Activated CD4-positive, alpha-beta memory T cell treated with anti-CD3 and anti-CD28 coated beads for 36 hours (primary cell): ENCODE results near the gene WRAP53. TPM values are rescaled to one million over a fixed set of nuclear protein-coding genes. Genes with fewer than 3 reads are reported as not detected.
A peak's percentile ranks its signal among the peaks of the same experiment; 100 is the strongest.
"Not testable (repeated sequence)": the region's sequence is repeated elsewhere in the genome, so short reads cannot be mapped to it uniquely, and the experiment has no call there.

Source experiments
- CTCF ChIA-PET: fragments of 350-600 bp; sonication (Branson Sonifier 250); formaldehyde crosslinking; loops from one replicate; lab custom pipeline; 2021; ENCODE audit warnings: antibody characterized with exemption, inconsistent platforms; lab: Charles Lee
- POLR2A ChIA-PET: fragments of 350-600 bp; sonication (Branson Sonifier 250); formaldehyde crosslinking; loops from one replicate; lab custom pipeline; 2021; ENCODE audit warnings: antibody characterized with exemption; lab: Charles Lee
- DNase-seq: peaks from one replicate; pipeline ENCODE4 v3.0.0-alpha.2; 2020
- H3K27ac Mint-ChIP-seq: one replicate; pipeline ENCODE4 v1.8.0; 2021; ENCODE audit warnings: mixed read lengths
- H3K27me3 Mint-ChIP-seq: one replicate; pipeline ENCODE4 v1.8.0; 2021; ENCODE audit warnings: mixed read lengths
- H3K36me3 Mint-ChIP-seq: one replicate; pipeline ENCODE4 v1.8.0; 2021; ENCODE audit warnings: mixed read lengths
- H3K4me1 Mint-ChIP-seq: one replicate; pipeline ENCODE4 v1.8.0; 2021; ENCODE audit warnings: low read depth, mixed read lengths
- H3K4me3 Mint-ChIP-seq: one replicate; pipeline ENCODE4 v1.8.0; 2021; ENCODE audit warnings: mild to moderate bottlenecking, mixed read lengths
- H3K9me3 Mint-ChIP-seq: one replicate; pipeline ENCODE4 v1.8.0; 2021; ENCODE audit warnings: mixed read lengths
- intact Hi-C: fragments of 100-400 bp; cut with micrococcal nuclease; formaldehyde crosslinking; loops from one replicate; pipeline ENCODE4 v1.15.1; 2023
- total RNA-seq, 2 experiments: library from RNA; stranded (reverse); gene quantifications; one replicate each; pipeline ENCODE4 v1.2.3, GENCODE V29; 2021

Gene WRAP53
- 10 to 100 TPM; 20.2 to 23.3 TPM for total RNA-seq

DNA sequence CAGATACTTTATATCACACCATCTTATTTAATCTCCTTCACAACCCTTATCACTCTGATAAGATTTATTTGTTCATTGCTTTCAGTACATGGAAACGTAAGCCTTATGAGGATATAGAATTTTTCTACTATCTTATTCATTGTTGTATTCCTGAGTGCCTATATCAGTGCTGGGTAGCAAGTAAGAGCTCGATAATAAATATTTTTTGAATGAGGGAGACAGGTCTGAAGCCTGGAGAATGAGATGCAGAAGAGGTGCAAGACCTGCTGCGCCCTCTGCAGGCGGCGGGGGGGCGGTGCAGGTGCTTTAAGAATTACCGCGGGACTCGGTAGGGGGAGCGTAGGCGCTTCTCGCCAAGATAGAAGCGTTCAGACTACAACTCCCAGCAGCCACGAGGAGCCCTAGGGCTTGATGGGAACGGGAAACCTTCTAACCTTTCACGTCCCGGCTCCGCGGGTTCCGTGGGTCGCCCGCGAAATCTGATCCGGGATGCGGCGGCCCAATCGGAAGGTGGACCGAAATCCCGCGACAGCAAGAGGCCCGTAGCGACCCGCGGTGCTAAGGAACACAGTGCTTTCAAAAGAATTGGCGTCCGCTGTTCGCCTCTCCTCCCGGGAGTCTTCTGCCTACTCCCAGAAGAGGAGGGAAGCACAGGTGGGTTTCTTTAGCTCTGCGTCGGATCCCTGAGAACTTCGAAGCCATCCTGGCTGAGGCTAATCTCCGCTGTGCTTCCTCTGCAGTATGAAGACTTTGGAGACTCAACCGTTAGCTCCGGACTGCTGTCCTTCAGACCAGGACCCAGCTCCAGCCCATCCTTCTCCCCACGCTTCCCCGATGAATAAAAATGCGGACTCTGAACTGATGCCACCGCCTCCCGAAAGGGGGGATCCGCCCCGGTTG, at the start of gene WRAP53:
WRAP53 (plus strand) TSS at position 570 of the 900 bp plus-strand sequence; CDS start at position 742, 172 bp downstream.
- Mint-ChIP-seq H3K4me1 (peaks cover 31% of the 10 kb centered on the region), H3K4me3 (peak within 1 kb of the TSS; percentile 100), H3K36me3 (peaks cover 35% of the 10 kb centered on the region), H3K27me3 (no peaks in the 10 kb centered on the region), H3K9me3 (no peaks in the 10 kb centered on the region), H3K27ac (peak within 1 kb of the TSS; percentile 100)
- ChIA-PET POLR2A (interaction anchor here (0.5 to 5.3 kb wide), 32 partner anchors 20 to 689 kb away, joined by 3 to 56 read pairs (median 5); partner anchors contain the start of genes ATP1B2, CD68, CTDNEP1 and FXR2), CTCF (interaction anchor here (0.6 to 5.8 kb wide), 41 partner anchors 15 to 642 kb away, joined by 3 to 61 read pairs (median 5); partner anchors contain the start of genes ATP1B2, CNTROB, FXR2 and MPDU1)
- DNase-seq, result peak; percentile 98
- intact Hi-C loops, result loop anchor here (1.0 to 10.0 kb wide), 10 partner anchors 56 to 747 kb away; partner anchors contain the start of genes CTDNEP1, EIF5A, ELP5 and KDM6B

DNA sequence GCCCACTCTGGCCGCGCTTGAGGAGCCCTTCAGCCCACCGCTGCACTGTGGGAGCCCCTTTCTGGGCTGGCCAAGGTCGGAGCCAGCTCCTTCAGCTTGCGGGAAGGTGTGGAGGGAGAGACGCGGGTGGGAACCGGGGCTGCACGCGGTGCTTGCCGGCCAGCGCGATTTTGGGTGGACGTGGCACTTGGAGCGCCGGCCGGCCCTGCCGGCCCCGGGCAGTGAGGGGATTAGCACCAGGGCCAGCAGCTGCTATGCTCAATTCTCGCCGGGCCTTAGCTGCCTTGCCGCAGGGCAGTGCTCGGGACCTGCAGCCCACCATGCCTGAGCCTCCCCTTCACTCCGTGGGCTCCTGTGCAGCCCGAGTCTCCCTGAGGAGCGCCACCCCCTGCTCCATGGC, 47.5 kb upstream of the WRAP53 start:
- ChIA-PET POLR2A (no interaction called here), CTCF (interaction anchor here (1.1 kb wide), 1 partner anchor 11 kb away, joined by 3 read pairs; the partner anchor contains the start of gene SHBG)
- no peak for DNase-seq
- intact Hi-C loops, result no loop called here
- H3K4me3 Mint-ChIP-seq, result no peak overlapping the region
- H3K27ac Mint-ChIP-seq, result no peak overlapping the region
- peaks cover 8% of the 10 kb centered on the region for H3K4me1 Mint-ChIP-seq
- H3K36me3 Mint-ChIP-seq, result no peaks in the 10 kb centered on the region
- no peaks in the 10 kb centered on the region for H3K9me3 Mint-ChIP-seq
- H3K27me3 Mint-ChIP-seq, result no peaks in the 10 kb centered on the region

DNA sequence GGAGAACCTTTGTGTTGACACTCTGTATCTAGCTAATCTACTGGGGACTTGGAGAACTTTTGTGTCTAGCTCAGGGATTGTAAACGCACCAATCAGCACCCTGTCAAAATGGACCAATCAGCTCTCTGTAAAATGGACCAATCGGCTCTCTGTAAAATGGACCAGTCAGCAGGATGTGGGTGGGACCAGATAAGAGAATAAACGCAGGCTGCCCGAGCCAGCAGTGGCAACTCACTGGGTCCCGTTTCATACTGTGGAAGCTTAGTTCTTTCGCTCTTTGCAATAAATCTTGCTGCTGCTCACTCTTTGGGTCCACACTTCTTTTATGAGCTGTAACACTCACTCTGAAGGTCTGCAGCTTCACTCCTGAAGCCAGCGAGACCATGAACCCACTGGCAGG, 46.6 kb upstream of the WRAP53 start:
- POLR2A ChIA-PET, intact Hi-C loops, H3K27ac Mint-ChIP-seq, H3K9me3 Mint-ChIP-seq, H3K27me3 Mint-ChIP-seq, H3K36me3 Mint-ChIP-seq, H3K4me1 Mint-ChIP-seq: not testable (repeated sequence)
- CTCF ChIA-PET, result interaction anchor here (1.1 to 1.2 kb wide), 2 partner anchors 12 to 14 kb away, joined by 3 to 4 read pairs; partner anchors contain the start of genes SAT2 and SHBG
- DNase-seq, result peak; percentile 41
- H3K4me3 Mint-ChIP-seq, result peak overlapping the region; percentile 62

DNA sequence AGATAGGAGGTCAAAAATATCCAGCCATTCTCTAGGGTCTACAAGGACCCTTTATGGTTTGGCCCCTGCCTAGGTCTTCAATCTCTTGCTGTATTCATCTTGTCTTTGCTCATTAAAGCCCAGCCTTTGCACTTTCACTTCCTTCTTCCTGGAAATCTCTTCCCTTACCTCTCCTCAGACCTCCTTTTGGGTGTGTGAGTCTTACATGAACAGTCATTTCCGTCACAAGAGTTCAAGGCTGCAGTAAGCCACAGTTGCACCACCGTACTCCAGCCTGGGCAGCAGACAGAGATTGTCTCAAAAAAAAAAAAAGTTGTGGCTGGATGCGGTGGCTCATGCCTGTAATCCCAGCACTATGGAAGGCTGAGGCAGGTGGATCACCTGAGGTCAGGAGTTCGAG, 43.5 kb upstream of the WRAP53 start:
- Mint-ChIP-seq H3K9me3 (no peaks in the 10 kb centered on the region), H3K27me3 (peaks cover 8% of the 10 kb centered on the region), H3K36me3 (no peaks in the 10 kb centered on the region), H3K4me3 (no peak overlapping the region), H3K27ac (no peak overlapping the region), H3K4me1 (peaks cover 9% of the 10 kb centered on the region)
- intact Hi-C loops, result no loop called here
- ChIA-PET CTCF (no interaction called here), POLR2A (no interaction called here)
- DNase-seq, result peak; percentile 19

DNA sequence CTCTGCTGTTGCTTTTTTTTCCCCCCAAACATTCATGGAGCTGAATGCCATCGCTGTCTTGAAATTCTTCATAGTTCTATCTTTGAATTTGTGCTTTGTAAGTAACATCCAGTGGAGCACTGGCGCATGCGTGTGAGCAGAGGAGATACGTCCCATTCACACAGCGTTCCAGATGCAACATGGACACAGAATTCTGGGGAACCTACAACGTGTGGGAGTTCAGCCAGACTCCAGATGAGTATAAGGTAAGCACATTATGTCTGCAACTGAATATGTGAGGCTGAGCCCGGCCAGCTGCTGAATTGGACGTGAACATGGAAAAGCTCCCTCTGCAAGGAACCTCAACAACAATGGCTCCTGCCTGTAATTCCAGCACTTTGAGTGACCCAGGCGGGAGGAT, 41.8 kb upstream of the WRAP53 start:
- POLR2A ChIA-PET, result no interaction called here
- Mint-ChIP-seq H3K36me3 (no peaks in the 10 kb centered on the region), H3K27ac (no peak overlapping the region), H3K9me3 (no peaks in the 10 kb centered on the region), H3K27me3 (peaks cover 21% of the 10 kb centered on the region), H3K4me3 (no peak overlapping the region), H3K4me1 (peaks cover 22% of the 10 kb centered on the region)
- intact Hi-C loops, result no loop called here
- CTCF ChIA-PET, result interaction anchor here (0.6 to 1.2 kb wide), 2 partner anchors 31 to 41 kb away, joined by 3 to 5 read pairs; partner anchors contain the start of gene TP53
- DNase-seq, result no peak

DNA sequence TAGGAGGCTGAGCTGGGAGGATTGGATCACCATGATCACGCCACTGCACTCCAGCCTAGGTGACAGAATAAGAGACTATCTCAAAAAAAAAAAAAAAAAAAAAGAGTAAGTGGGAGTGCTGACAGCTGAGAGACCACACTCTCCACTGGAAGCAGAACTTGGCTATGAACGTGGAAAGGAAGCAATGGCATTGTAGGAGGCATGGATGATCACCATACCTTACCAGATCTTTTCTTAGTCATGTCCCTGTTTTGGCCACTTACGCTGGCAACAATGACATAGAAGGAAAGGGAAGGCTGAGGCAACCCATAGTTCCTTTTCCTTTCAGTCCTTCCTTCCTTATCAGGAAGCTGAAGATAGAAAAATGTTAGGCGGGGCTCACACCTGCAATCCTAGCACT, 41.3 kb upstream of the WRAP53 start:
- ChIA-PET CTCF (interaction anchor here (1.2 kb wide), 1 partner anchor 40 kb away, joined by 5 read pairs; the partner anchor contains the start of gene TP53), POLR2A (no interaction called here)
- Mint-ChIP-seq H3K4me3 (no peak overlapping the region), H3K27ac (no peak overlapping the region), H3K4me1 (peaks cover 22% of the 10 kb centered on the region), H3K27me3 (peaks cover 23% of the 10 kb centered on the region), H3K9me3 (no peaks in the 10 kb centered on the region), H3K36me3 (no peaks in the 10 kb centered on the region)
- intact Hi-C loops, result no loop called here
- no peak for DNase-seq

DNA sequence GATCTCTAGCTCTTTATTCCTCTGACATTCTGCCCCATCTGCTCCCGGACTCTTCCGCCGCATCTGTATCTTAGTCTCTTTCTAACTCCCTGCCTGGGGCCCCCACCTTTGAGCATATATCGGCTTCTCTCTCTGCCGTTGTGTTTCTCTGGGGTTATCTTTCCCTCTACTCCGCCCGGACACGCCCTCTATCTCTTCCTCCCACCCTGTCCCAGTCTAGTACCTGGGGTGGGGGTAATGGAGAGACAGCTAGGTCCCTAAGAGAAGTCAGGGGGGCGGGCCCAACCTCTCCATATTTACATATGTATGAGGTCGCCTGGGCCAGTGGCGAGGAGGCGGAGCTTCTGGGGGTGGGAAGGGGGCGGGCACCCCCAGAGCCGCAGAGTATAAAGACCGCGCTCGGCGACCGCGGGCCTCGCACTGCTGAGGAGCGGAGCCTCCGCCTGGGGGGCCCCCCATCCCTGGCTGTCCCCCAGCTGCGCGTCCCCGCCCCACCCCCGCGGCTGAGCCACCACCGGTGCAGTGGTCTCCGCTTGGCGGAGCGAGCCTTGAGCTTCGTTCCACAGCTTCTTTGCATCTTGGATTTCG, 37.7 kb upstream of the WRAP53 start, which contains the start of gene ATP1B2:
ATP1B2 (plus strand) TSS at position 418 of the 588 bp plus-strand sequence. CDS start 593 bp downstream, outside the sequence.
- Mint-ChIP-seq H3K27ac (no peak within 1 kb of the TSS), H3K9me3 (no peaks in the 10 kb centered on the region), H3K27me3 (peaks cover 37% of the 10 kb centered on the region), H3K4me1 (peaks cover 14% of the 10 kb centered on the region), H3K36me3 (no peaks in the 10 kb centered on the region), H3K4me3 (peak within 1 kb of the TSS; percentile 56)
- intact Hi-C loops, result no loop called here
- peak; percentile 79 for DNase-seq
- ChIA-PET CTCF (interaction anchor here (1.0 to 1.8 kb wide), 4 partner anchors 8 to 93 kb away, joined by 3 to 9 read pairs (median 4); partner anchors contain the start of genes MPDU1 and TP53), POLR2A (interaction anchor here (1.1 to 2.5 kb wide), 2 partner anchors 23 to 37 kb away, joined by 4 to 14 read pairs; partner anchors contain the start of genes SAT2, TP53 and WRAP53)

DNA sequence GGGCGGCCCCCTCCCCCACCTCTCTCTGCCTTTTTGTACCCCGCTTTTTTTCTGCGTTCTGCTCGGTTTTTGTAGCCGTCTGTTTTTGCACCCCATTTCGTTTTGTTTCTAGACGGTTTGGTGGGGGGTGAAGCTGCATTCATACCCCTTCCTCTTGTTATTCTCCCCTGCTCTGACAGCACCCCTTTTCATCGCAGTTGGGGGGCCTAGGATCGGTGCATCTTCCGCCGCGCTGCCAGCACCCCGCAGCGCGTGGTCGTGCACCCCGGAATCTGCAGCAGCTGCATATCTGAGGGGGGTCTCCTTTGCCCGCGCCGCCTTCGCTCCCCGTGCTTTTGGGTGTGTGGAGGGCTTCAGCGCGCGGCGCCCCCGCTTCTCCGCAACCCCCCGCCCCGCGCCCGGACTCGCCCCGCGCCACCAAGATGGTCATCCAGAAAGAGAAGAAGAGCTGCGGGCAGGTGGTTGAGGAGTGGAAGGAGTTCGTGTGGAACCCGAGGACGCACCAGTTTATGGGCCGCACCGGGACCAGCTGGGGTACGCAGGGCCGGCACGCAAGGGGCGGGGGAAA, 37.1 kb upstream of the WRAP53 start:
- H3K36me3 Mint-ChIP-seq, result no peaks in the 10 kb centered on the region
- peak overlapping the region; percentile 56 for H3K4me3 Mint-ChIP-seq
- peaks cover 37% of the 10 kb centered on the region for H3K27me3 Mint-ChIP-seq
- peaks cover 14% of the 10 kb centered on the region for H3K4me1 Mint-ChIP-seq
- no peak for DNase-seq
- intact Hi-C loops, result no loop called here
- H3K27ac Mint-ChIP-seq, result no peak overlapping the region
- POLR2A ChIA-PET, result interaction anchor here (1.1 to 2.5 kb wide), 2 partner anchors 24 to 36 kb away, joined by 4 to 14 read pairs; partner anchors contain the start of genes SAT2, TP53 and WRAP53
- H3K9me3 Mint-ChIP-seq, result no peaks in the 10 kb centered on the region
- CTCF ChIA-PET, result interaction anchor here (1.0 to 1.8 kb wide), 4 partner anchors 8 to 93 kb away, joined by 3 to 9 read pairs (median 4); partner anchors contain the start of genes MPDU1 and TP53

DNA sequence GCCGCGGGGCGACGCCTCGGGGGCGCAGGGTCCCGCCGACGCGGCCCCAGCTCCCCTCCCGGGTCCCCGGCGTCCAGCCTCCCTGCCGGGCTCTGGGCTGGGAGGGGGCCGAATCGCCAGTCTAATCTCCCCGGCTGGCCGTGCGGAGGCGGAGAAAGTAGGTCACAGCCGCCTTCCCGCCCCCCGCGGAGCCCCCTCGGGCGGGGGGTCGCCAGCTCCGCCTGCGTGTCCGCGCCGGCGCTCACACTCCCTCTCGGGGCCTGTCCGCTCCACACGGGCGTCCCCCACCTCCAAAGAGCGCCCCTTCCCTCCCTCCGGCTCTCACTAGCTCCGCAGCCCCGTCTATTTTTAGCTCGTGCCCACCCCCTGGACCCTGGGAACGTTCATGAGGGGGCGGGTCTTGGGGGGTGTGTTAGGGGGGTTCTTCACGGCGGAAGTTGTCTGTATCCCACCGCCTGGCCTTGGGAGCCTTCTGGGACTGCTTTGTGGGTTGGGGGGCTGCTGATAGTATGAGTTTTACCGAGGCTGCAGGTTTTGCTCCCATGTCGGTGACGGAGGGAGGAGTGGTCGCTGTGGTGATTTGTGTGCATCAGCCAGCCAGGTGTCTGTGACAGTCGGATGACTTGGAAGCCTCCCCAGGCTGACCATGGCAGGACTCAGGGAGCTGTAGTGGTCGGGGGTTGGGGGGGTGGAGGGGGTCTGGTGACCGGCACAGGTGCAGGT, 36.5 kb upstream of the WRAP53 start:
- no peak for DNase-seq
- intact Hi-C loops, result no loop called here
- peaks cover 14% of the 10 kb centered on the region for H3K4me1 Mint-ChIP-seq
- H3K4me3 Mint-ChIP-seq, result no peak overlapping the region
- peaks cover 37% of the 10 kb centered on the region for H3K27me3 Mint-ChIP-seq
- no peaks in the 10 kb centered on the region for H3K36me3 Mint-ChIP-seq
- H3K9me3 Mint-ChIP-seq, result no peaks in the 10 kb centered on the region
- POLR2A ChIA-PET, result interaction anchor here (2.5 kb wide), 1 partner anchor 35 kb away, joined by 14 read pairs; the partner anchor contains the start of genes TP53 and WRAP53
- CTCF ChIA-PET, result interaction anchor here (1.4 to 1.8 kb wide), 2 partner anchors 36 to 68 kb away, joined by 3 to 9 read pairs; partner anchors contain the start of genes MPDU1 and TP53
- no peak overlapping the region for H3K27ac Mint-ChIP-seq

DNA sequence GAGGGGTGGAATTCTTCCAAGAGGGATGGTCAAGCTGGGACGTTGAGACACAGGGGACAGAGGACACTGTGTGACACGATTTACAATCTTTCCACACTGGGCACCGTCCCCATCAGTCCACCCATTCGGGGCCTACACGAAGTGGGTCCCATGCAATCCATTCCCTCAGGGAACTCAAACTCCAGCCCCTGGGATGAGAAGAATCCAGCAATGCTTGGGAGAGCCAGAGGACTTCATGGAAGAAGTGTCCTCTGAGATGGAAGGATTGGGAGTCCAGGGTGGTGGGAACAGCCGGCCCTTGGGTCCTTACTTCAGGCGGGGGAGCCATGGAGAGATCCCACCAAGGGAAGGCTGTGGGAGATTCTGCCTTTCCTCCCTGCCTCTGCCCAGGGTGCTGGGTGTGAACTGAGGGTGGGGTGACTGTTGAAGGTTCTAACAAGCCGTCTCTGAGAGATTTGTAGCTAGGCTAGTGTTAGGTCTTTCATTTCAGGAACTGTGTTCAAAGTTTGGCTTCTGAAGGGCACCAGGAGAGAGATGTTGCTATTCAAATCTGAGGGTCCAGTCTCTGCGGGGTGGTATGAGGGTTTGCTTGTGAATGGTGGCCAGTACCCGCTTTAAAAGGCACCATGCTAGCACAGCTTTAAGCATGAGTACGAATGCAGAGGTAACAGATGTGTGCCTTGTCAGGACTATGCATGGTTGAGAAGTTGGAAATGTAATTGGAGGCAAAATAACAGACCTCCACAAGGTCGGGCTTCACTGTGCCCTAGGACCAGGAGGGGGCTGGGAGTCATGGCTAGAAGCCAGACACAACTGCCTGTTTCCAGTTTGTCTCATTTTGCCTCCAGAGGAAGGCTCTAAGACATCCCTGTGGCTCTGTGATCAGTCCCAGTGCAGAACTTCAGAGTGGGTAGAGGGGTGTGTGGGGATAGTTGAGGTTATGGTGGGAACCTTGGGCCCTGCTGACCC, 35.6 kb upstream of the WRAP53 start:
- ChIA-PET CTCF (no interaction called here), POLR2A (interaction anchor here (2.5 kb wide), 1 partner anchor 35 kb away, joined by 14 read pairs; the partner anchor contains the start of genes TP53 and WRAP53)
- Mint-ChIP-seq H3K27ac (no peak overlapping the region), H3K27me3 (peaks cover 37% of the 10 kb centered on the region), H3K9me3 (no peaks in the 10 kb centered on the region), H3K4me3 (no peak overlapping the region), H3K4me1 (peaks cover 14% of the 10 kb centered on the region), H3K36me3 (no peaks in the 10 kb centered on the region)
- intact Hi-C loops, result no loop called here
- no peak for DNase-seq
